Pancreas (tissue), 10 donors: ENCODE results near the gene ACSL1. TPM values are rescaled to one million over a fixed set of nuclear protein-coding genes. Genes with fewer than 3 reads are reported as not detected.
"Not testable (repeated sequence)": the region's sequence is repeated elsewhere in the genome, so short reads cannot be mapped to it uniquely, and the experiment has no call there.

ENCODE experiments used
- ATAC-seq, 4 donors: fragments of 200-7000 bp; cut with Tn5 transposase; one replicate each; pipeline versions ENCODE4 v1.8.0 to v1.9.1; 2020; ENCODE audit warnings: mild to moderate bottlenecking in 4 of 4, moderate library complexity in 4 of 4
- DNase-seq, 6 donors: peaks; one replicate each; pipeline ENCODE4 v3.0.0-alpha.2; 2020
- FAIRE-seq: peaks from 2 replicates; lab custom pipeline; 2012; peaks lifted over from hg19 to GRCh38; lab: Jason Lieb, UNC
- H3K27ac ChIP-seq, 4 donors: fragments of 200-600 bp; sonication (generic); 1 replicate in 3 of 4; 2 replicates in 1 of 4; pipeline versions ENCODE4 v1.5.0 to v1.8.0; 2020
- H3K27me3 ChIP-seq, 4 donors: fragments of 200-600 bp; one replicate each; pipeline ENCODE4 v1.8.0; 2021
- H3K36me3 ChIP-seq, 3 donors: fragments of 200-600 bp; sonication (generic) in 1 of 3; one replicate each; pipeline versions ENCODE4 v1.5.0 to v1.8.0; 2020 to 2021
- H3K4me1 ChIP-seq, 3 donors: fragments of 200-600 bp; one replicate each; pipeline ENCODE4 v1.8.0; 2021
- H3K4me3 ChIP-seq, 4 donors: fragments of 200-600 bp; sonication (generic) in 2 of 4; one replicate each; pipeline versions ENCODE4 v1.5.0 to v1.8.0; 2020 to 2021
- H3K9me3 ChIP-seq, 4 donors: fragments of 200-600 bp; one replicate each; pipeline ENCODE4 v1.8.0; 2021
- CTCF ChIP-seq, 4 donors: fragments of 200-600 bp; sonication (generic) in 3 of 4; IDR thresholded peaks; one replicate each; pipeline versions ENCODE4 v1.5.0 to v1.8.0; 2021; ENCODE audit warnings: antibody characterized with exemption in 4 of 4
- WGBS, 2 donors: extraction: QIAGEN DNeasy Blood & Tissue Kit; methylation state at CpG; one replicate each; pipeline ENCODE4 v1.1.7; 2013; 5-methylcytosine and 5-hydroxymethylcytosine counted together
- intact Hi-C, 3 donors: fragments of 100-400 bp; cut with DNase I; formaldehyde crosslinking; loops; one replicate each; pipeline versions ENCODE4 v1.11.1 to v1.14.2; 2022
- polyA plus RNA-seq, 2 donors: library from polyadenylated mRNA; stranded (reverse); fragments of 200-250 nt; gene quantifications; one replicate each; pipeline ENCODE4 v1.2.3, GENCODE V29; 2013
- total RNA-seq, 6 donors: library from RNA; stranded (reverse); fragmentation: NEBNext Ultra II Directional in 4 of 6; extraction: Animal tissue kit (Norgen Biotek cat#: 25700) in 4 of 6; gene quantifications; one replicate each; pipeline versions ENCODE4 v1.2.1 to v1.2.4, GENCODE V29; 2021 to 2023
- donor health status: healthy with polysubstance abuse.
- donor health status: DM: no; HTN: no; CAD: no; lungs with moderate emphysema.
- donor health status: DM: no; HTN: no; CAD: no.
- donor health status: control.
- donor health status: control.
- donor health status: Bipolar disorder and iron deficiency.
- donor health status: DM: yes; HTN: yes; CAD: no.
- donor health status: DM: no; HTN: no; CAD: no.
- donor health status: DM: no; HTN: no; CAD: no.
- donor health status: DM: yes; HTN: yes; CAD: no.

ACSL1 gene
- total and polyA plus RNA-seq, 8 donors, result 16.0 to 39.4 (median 20.9) TPM

- no peaks in the 10 kb centered on the region for H3K27me3 ChIP-seq
- intact Hi-C loops, result loop anchor here in 2 of 3 donors (5.0 to 10.0 kb wide), 2 partner anchors 241 to 243 kb away; no protein-coding TSS in a partner anchor
- 87 to 94% methylated on average over 10 of the region's 10 CpGs for WGBS, 2 donors
- H3K4me1 ChIP-seq, result peaks cover 9 to 25% (median 21%) of the 10 kb centered on the region in 3 donors
- no peak for TF ChIP-seq CTCF (IDR thresholded peaks at IDR 0.05)
- no peak overlapping the region for H3K27ac ChIP-seq
- FAIRE-seq (no peak), DNase-seq (no peak), ATAC-seq (no peak)
- H3K9me3 ChIP-seq, result no peaks in the 10 kb centered on the region
- no peaks in the 10 kb centered on the region for H3K36me3 ChIP-seq
- no peak overlapping the region for H3K4me3 ChIP-seq
Observed at GRCh38 chr4:184744236-184744635, 81.5 kb downstream of the ACSL1 start.

DNA sequence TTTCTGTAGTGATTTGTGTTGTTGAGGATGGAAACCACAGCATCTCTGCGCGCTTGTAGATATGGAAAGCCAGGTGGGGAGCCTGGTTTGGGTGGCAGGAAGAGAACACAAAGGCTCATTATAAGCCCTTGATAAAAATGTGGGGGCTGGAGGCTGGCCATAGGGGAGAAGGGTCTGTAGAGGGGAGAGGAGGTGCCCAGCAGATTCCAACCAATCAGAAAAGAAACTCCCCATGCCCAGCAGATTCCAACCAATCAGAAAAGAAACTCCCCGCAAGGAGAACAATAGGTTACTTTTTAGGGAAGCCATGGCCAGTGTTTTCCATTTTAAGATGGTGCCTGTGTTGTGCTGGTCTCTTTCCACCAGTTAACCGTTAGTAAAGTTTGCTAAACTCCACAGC lies 82.1 kb downstream of the ACSL1 start:
- DNase-seq (no peak), ATAC-seq (no peak), FAIRE-seq (no peak)
- no peak overlapping the region for H3K4me3 ChIP-seq
- no peaks in the 10 kb centered on the region for H3K9me3 ChIP-seq
- intact Hi-C loops, result loop anchor here in 2 of 3 donors (5.0 to 10.0 kb wide), 2 partner anchors 241 to 244 kb away; no protein-coding TSS in a partner anchor
- H3K4me1 ChIP-seq, result peaks cover 9 to 25% (median 21%) of the 10 kb centered on the region in 3 donors
- TF ChIP-seq CTCF (IDR thresholded peaks at IDR 0.05), result no peak
- H3K27ac ChIP-seq, result no peak overlapping the region
- H3K36me3 ChIP-seq, result no peaks in the 10 kb centered on the region
- H3K27me3 ChIP-seq, result no peaks in the 10 kb centered on the region
- 89 to 97% methylated on average over 4 of the region's 4 CpGs for WGBS, 2 donors

- H3K36me3 ChIP-seq, H3K27ac ChIP-seq, H3K4me1 ChIP-seq, DNase-seq, H3K4me3 ChIP-seq, H3K27me3 ChIP-seq, FAIRE-seq, H3K9me3 ChIP-seq, ATAC-seq: not testable (repeated sequence)
- whole genome bisulfite sequencing, 2 donors, result 39 to 57% methylated on average over 1 of the region's 1 CpG
- intact Hi-C loops, result loop anchor here in 2 of 3 donors (5.0 to 10.0 kb wide), 2 partner anchors 243 to 246 kb away; no protein-coding TSS in a partner anchor
Observed at GRCh38 chr4:184741651-184742050, 84.1 kb downstream of the ACSL1 start.

GRCh38 chr4:184740980-184741391 lies 84.8 kb downstream of the ACSL1 start:
- Histone ChIP-seq H3K9me3 (no peaks in the 10 kb centered on the region), H3K27ac (no peak overlapping the region), H3K27me3 (no peaks in the 10 kb centered on the region), H3K4me3 (no peak overlapping the region), H3K4me1 (peaks cover 0 to 2% (median 2%) of the 10 kb centered on the region in 3 donors), H3K36me3 (no peaks in the 10 kb centered on the region)
- DNase-seq, result no peak
- ATAC-seq, result no peak
- TF ChIP-seq CTCF (IDR thresholded peaks at IDR 0.05), result no peak
- 96 to 97% methylated on average over 20 of the region's 20 CpGs for WGBS, 2 donors
- intact Hi-C loops, result loop anchor here in 2 of 3 donors (5.0 to 10.0 kb wide), 2 partner anchors 244 to 246 kb away; no protein-coding TSS in a partner anchor
- FAIRE-seq, result no peak

GRCh38 chr4:184739575-184739974 lies 86.2 kb downstream of the ACSL1 start:
- DNase-seq, H3K36me3 ChIP-seq, intact Hi-C loops, H3K4me1 ChIP-seq, H3K4me3 ChIP-seq, ATAC-seq, H3K27ac ChIP-seq, FAIRE-seq, H3K27me3 ChIP-seq, H3K9me3 ChIP-seq: not testable (repeated sequence)
- 44 to 53% methylated on average over 1 of the region's 1 CpG for WGBS, 2 donors

- peaks cover 0 to 5% (median 3%) of the 10 kb centered on the region in 3 donors for H3K4me1 ChIP-seq
- no peak for TF ChIP-seq CTCF (IDR thresholded peaks at IDR 0.05)
- H3K36me3 ChIP-seq, result no peaks in the 10 kb centered on the region
- intact Hi-C loops, result no loop called here
- whole genome bisulfite sequencing, 2 donors, result 28 to 30% methylated on average over 6 of the region's 6 CpGs
- DNase-seq, result no peak
- peak overlapping the region in 3 of 4 donors; percentile 15 to 90 (median 70) for H3K4me3 ChIP-seq
- peak overlapping the region in 3 of 4 donors; percentile 51 to 66 (median 66) for H3K27ac ChIP-seq
- no peaks in the 10 kb centered on the region for H3K9me3 ChIP-seq
- no peak for ATAC-seq
- H3K27me3 ChIP-seq, result no peaks in the 10 kb centered on the region
- no peak for FAIRE-seq
Observed at GRCh38 chr4:184734758-184735157, 91.0 kb downstream of the ACSL1 start.
